Psoas muscle (tissue), 8 donors: ENCODE measurements around the gene NTRK3. TPM values are rescaled to one million over a fixed set of nuclear protein-coding genes. Genes with fewer than 3 reads are reported as not detected.

Experiments
- ATAC-seq, 4 donors: fragments of 200-7000 bp; cut with Tn5 transposase; one replicate each; pipeline ENCODE4 v1.9.1; 2020; ENCODE audit warnings: moderate library complexity in 3 of 4, mild to moderate bottlenecking in 2 of 4
- DNase-seq, 2 donors: peaks; one replicate each; pipeline ENCODE4 v3.0.0-alpha.2; 2020
- H3K27ac ChIP-seq: fragments of 200-600 bp; one replicate; pipeline ENCODE4 v1.8.0; 2022
- H3K27me3 ChIP-seq, 3 donors: fragments of 200-600 bp in 1 of 3; one replicate each; pipeline versions ENCODE4 v1.6.1 to v1.8.0; 2013 to 2022; ENCODE audit warnings: low read length in 2 of 3, mild to moderate bottlenecking in 2 of 3, moderate library complexity in 1 of 3; ENCODE audit not compliant: insufficient read depth in 3 of 3
- H3K36me3 ChIP-seq, 2 donors: fragments of 200-600 bp in 1 of 2; one replicate each; pipeline versions ENCODE4 v1.6.1 to v1.8.0; 2013 to 2022; ENCODE audit warnings: low read depth in 1 of 2, mild to moderate bottlenecking in 1 of 2, moderate library complexity in 1 of 2; ENCODE audit not compliant: insufficient read depth in 1 of 2
- H3K4me1 ChIP-seq: fragments of 200-600 bp; one replicate; pipeline ENCODE4 v1.8.0; 2022
- H3K4me3 ChIP-seq: fragments of 200-600 bp; one replicate; pipeline ENCODE4 v1.8.0; 2022; ENCODE audit warnings: mild to moderate bottlenecking
- H3K9me3 ChIP-seq: fragments of 200-600 bp; one replicate; pipeline ENCODE4 v1.8.0; 2022
- CTCF ChIP-seq: fragments of 200-600 bp; IDR thresholded peaks from one replicate; pipeline ENCODE4 v1.8.0; 2022; ENCODE audit warnings: antibody characterized with exemption
- WGBS, 3 donors: extraction: QIAGEN DNeasy Blood & Tissue Kit; methylation state at CpG; one replicate each; pipeline versions ENCODE4 v1.1.6 to v1.1.7; 2013; 5-methylcytosine and 5-hydroxymethylcytosine counted together
- intact Hi-C, 2 donors: fragments of 100-400 bp; cut with DNase I; formaldehyde crosslinking; loops; one replicate each; pipeline versions ENCODE4 v1.11.0 to v1.14.2; 2022
- polyA plus RNA-seq, 3 donors: library from polyadenylated mRNA; stranded (reverse); fragments of 200-250 nt; gene quantifications; one replicate each; pipeline ENCODE4 v1.2.3, GENCODE V29; 2013
- total RNA-seq, 4 donors: library from RNA; stranded (reverse); fragmentation: NEBNext Ultra II Directional in 2 of 4; extraction: Animal tissue kit (Norgen Biotek cat#: 25700) in 2 of 4; gene quantifications; one replicate each; pipeline versions ENCODE4 v1.2.1 to v1.2.4, GENCODE V29; 2021 to 2023
- donor health status: healthy with polysubstance abuse.
- donor health status: DM: no; HTN: no; CAD: no; lungs with moderate emphysema.
- donor health status: Bipolar disorder and iron deficiency.
- donor health status: healthy.
- donor health status: DM: yes; HTN: yes; CAD: no.
- donor health status: DM: no; HTN: no; CAD: no.
- donor health status: DM: no; HTN: no; CAD: no.
- donor health status: DM: yes; HTN: yes; CAD: no.

The NTRK3 gene
- total and polyA plus RNA-seq, 7 donors, result 0.17 to 1.7 (median 0.57) TPM

- no peaks in the 10 kb centered on the region for H3K36me3 ChIP-seq
- no peak for TF ChIP-seq CTCF
- no peak for DNase-seq
- H3K27ac ChIP-seq, result no peak overlapping the region
- H3K4me3 ChIP-seq, result no peak overlapping the region
- no peaks in the 10 kb centered on the region for H3K4me1 ChIP-seq
- intact Hi-C loops, result loop anchor here in 1 of 2 donors (10.0 kb wide), 1 partner anchor 209 kb away; no protein-coding TSS in a partner anchor
- 76 to 78% (median 77%) methylated on average over 7 of the region's 7 CpGs for WGBS, 3 donors
- H3K9me3 ChIP-seq, result no peaks in the 10 kb centered on the region
- ATAC-seq, result no peak
- no peaks in the 10 kb centered on the region for H3K27me3 ChIP-seq
These were observed 271.1 kb downstream of the NTRK3 start for GRCh38 chr15:87985451-87985850.

- no peaks in the 10 kb centered on the region for H3K27me3 ChIP-seq
- no peaks in the 10 kb centered on the region for H3K36me3 ChIP-seq
- H3K4me3 ChIP-seq, result no peak overlapping the region
- no peak overlapping the region for H3K27ac ChIP-seq
- no peaks in the 10 kb centered on the region for H3K4me1 ChIP-seq
- no peaks in the 10 kb centered on the region for H3K9me3 ChIP-seq
- intact Hi-C loops, result loop anchor here in 1 of 2 donors (10.0 kb wide), 1 partner anchor 213 kb away; no protein-coding TSS in a partner anchor
- no peak for DNase-seq
- ATAC-seq, result no peak
- 15 to 27% (median 21%) methylated on average over 6 of the region's 6 CpGs for WGBS, 3 donors
- no peak for TF ChIP-seq CTCF
These were observed 274.6 kb downstream of the NTRK3 start for GRCh38 chr15:87981969-87982368.

- H3K9me3 ChIP-seq, result no peaks in the 10 kb centered on the region
- WGBS, 3 donors, result 96 to 99% (median 96%) methylated on average over 3 of the region's 3 CpGs
- H3K36me3 ChIP-seq, result no peaks in the 10 kb centered on the region
- H3K4me1 ChIP-seq, result no peaks in the 10 kb centered on the region
- H3K27ac ChIP-seq, result no peak overlapping the region
- ATAC-seq (no peak), DNase-seq (no peak)
- TF ChIP-seq CTCF, result no peak
- intact Hi-C loops, result no loop called here
- H3K4me3 ChIP-seq, result no peak overlapping the region
- no peaks in the 10 kb centered on the region for H3K27me3 ChIP-seq
These were observed 278.6 kb downstream of the NTRK3 start for GRCh38 chr15:87977907-87978306.

GRCh38 chr15:87976552-87976951 lies 280.0 kb downstream of the NTRK3 start:
- H3K4me1 ChIP-seq, result no peaks in the 10 kb centered on the region
- no peak overlapping the region for H3K4me3 ChIP-seq
- intact Hi-C loops, result no loop called here
- no peaks in the 10 kb centered on the region for H3K27me3 ChIP-seq
- DNase-seq (no peak), ATAC-seq (no peak)
- H3K27ac ChIP-seq, result no peak overlapping the region
- no peak for TF ChIP-seq CTCF
- no peaks in the 10 kb centered on the region for H3K36me3 ChIP-seq
- no peaks in the 10 kb centered on the region for H3K9me3 ChIP-seq
- 89 to 96% (median 93%) methylated on average over 3 of the region's 3 CpGs for WGBS, 3 donors

GRCh38 chr15:87973501-87974215 lies 282.9 kb downstream of the NTRK3 start:
- H3K27me3 ChIP-seq, result no peaks in the 10 kb centered on the region
- 83 to 87% (median 86%) methylated on average over 13 of the region's 13 CpGs for WGBS, 3 donors
- ATAC-seq (no peak), DNase-seq (no peak)
- H3K4me3 ChIP-seq, result no peak overlapping the region
- H3K4me1 ChIP-seq, result no peaks in the 10 kb centered on the region
- H3K27ac ChIP-seq, result no peak overlapping the region
- TF ChIP-seq CTCF, result no peak
- no peaks in the 10 kb centered on the region for H3K36me3 ChIP-seq
- intact Hi-C loops, result no loop called here
- no peaks in the 10 kb centered on the region for H3K9me3 ChIP-seq
